Common myeloid progenitor, CD34-positive (primary cell): ENCODE results near the gene ANKRD23.
A peak's percentile ranks its signal among the peaks of the same experiment; 100 is the strongest.

Source experiments
- CTCF ChIA-PET: fragments of 350-600 bp; sonication (Branson Sonifier 250); formaldehyde crosslinking; loops from one replicate; lab custom pipeline; 2021; ENCODE audit warnings: antibody characterized with exemption; lab: Charles Lee
- POLR2A ChIA-PET: fragments of 350-600 bp; sonication (Branson Sonifier 250); formaldehyde crosslinking; loops from one replicate; lab custom pipeline; 2021; ENCODE audit warnings: antibody characterized with exemption; lab: Charles Lee
- DNase-seq, 3 donors: peaks; one replicate each; pipeline versions ENCODE4 v3.0.0 to v3.0.0-alpha.2; 2013
- H3K27ac ChIP-seq, 2 experiments: 1 replicate in 1 of 2; 2 replicates in 1 of 2; pipeline ENCODE4 v1.7.0; 2013; ENCODE audit warnings: inconsistent platforms in 2 of 2, low read length in 2 of 2, mild to moderate bottlenecking in 2 of 2, low read depth in 1 of 2, moderate library complexity in 1 of 2; ENCODE audit not compliant: severe bottlenecking in 2 of 2, insufficient read depth in 1 of 2, poor library complexity in 1 of 2
- H3K27me3 ChIP-seq, 5 experiments: replicated peaks in 2 of 5; 1 replicate in 3 of 5; 2 replicates in 2 of 5; pipeline versions ENCODE4 v1.6.1 to v1.7.0; 2013; ENCODE audit warnings: low read length in 4 of 5, mild to moderate bottlenecking in 2 of 5, moderate library complexity in 2 of 5, inconsistent platforms in 1 of 5; ENCODE audit not compliant: insufficient read depth in 5 of 5, control insufficient read depth in 4 of 5
- H3K36me3 ChIP-seq, 4 experiments: 1 replicate in 2 of 4; 2 replicates in 2 of 4; pipeline versions ENCODE4 v1.6.1 to v1.7.0; 2013; ENCODE audit warnings: low read length in 3 of 4, control low read depth in 1 of 4, mild to moderate bottlenecking in 1 of 4; ENCODE audit not compliant: control insufficient read depth in 4 of 4, insufficient read depth in 4 of 4
- H3K4me1 ChIP-seq, 4 experiments: 1 replicate in 3 of 4; 2 replicates in 1 of 4; pipeline versions ENCODE4 v1.6.1 to v1.7.1; 2013; ENCODE audit warnings: low read length in 3 of 4, mild to moderate bottlenecking in 3 of 4, control low read depth in 1 of 4, inconsistent platforms in 1 of 4, moderate library complexity in 1 of 4; ENCODE audit not compliant: control insufficient read depth in 4 of 4, insufficient read depth in 4 of 4; ENCODE audit errors: control extremely low read depth in 1 of 4
- H3K4me3 ChIP-seq, 7 experiments: 1 replicate in 4 of 7; 2 replicates in 3 of 7; pipeline versions ENCODE4 v1.5.1 to v1.7.0; 2013; ENCODE audit warnings: mild to moderate bottlenecking in 7 of 7, low read length in 6 of 7, moderate library complexity in 6 of 7, inconsistent platforms in 2 of 7, low read depth in 2 of 7, control low read depth in 1 of 7; ENCODE audit not compliant: insufficient read depth in 4 of 7, control insufficient read depth in 1 of 7; ENCODE audit errors: extremely low read depth in 1 of 7
- H3K9me3 ChIP-seq, 5 experiments: 1 replicate in 4 of 5; 2 replicates in 1 of 5; pipeline versions ENCODE4 v1.6.1 to v1.7.1; 2013; ENCODE audit warnings: low read length in 4 of 5, mild to moderate bottlenecking in 2 of 5, inconsistent platforms in 1 of 5, low read depth in 1 of 5, moderate library complexity in 1 of 5; ENCODE audit not compliant: control insufficient read depth in 4 of 5, insufficient read depth in 2 of 5; ENCODE audit errors: control extremely low read depth in 1 of 5
- WGBS: methylation state at CpG from one replicate; pipeline ENCODE4 v1.1.5; 2013; ENCODE audit not compliant: insufficient coverage; 5-methylcytosine and 5-hydroxymethylcytosine counted together

Gene ANKRD23

DNA sequence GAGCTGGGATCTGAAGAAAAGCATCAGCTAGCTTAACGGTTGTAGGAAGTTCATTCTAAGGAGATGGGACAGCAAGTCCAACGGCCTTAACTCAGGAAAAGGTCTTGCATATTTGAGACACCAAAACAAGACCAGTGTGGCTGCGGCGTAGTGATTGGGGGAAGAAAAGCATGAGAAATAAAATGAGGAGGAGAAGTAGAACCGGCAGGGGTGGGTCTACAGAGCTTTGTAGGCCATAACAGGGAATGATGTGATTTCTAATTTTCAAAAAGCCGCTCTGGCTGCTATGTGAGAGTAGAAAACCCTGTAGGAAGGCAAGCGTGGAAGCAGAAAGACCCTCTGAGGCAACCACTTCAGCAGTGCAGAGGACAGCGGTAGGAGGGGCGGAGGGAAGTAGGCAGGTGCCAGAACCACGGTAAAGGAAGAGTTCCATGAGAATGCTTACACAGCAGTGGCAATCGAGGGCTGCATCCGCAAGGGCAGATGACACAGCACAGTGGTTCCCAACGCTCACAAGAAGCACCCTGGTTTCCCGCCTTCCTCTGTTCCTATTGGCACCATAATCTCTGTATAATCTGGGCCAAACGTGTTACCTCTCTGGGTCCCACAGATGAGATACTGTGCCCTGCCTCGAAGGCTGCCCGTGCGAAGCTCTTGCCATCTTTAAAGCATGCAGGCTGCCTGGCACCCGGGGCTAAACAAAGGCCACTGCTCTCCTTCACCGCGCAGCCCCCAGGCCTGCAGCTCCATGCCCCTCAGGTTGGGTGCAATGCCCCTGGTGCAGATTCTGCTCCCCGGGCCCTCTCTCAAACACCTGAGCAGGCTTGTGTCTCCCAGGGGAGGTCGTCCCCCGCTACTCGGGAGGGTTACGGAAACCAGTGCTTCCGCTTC lies 13.2 kb upstream of the ANKRD23 start:
- Histone ChIP-seq H3K27me3 (no peaks in the 10 kb centered on the region), H3K4me1 (peaks cover 2 to 44% (median 43%) of the 10 kb centered on the region in 4 experiments), H3K9me3 (no peaks in the 10 kb centered on the region), H3K27ac (peak overlapping the region in 1 of 2 experiments; percentile 76), H3K36me3 (peaks cover 3 to 35% (median 25%) of the 10 kb centered on the region in 4 experiments), H3K4me3 (peak overlapping the region; percentile 49 to 82 (median 69))
- POLR2A ChIA-PET: interaction anchor here (0.6 to 1.0 kb wide), 5 partner anchors 13 to 97 kb away, joined by 3 to 5 read pairs (median 4); partner anchors contain the start of gene ANKRD23
- WGBS: 11% methylated on average over 25 of the region's 27 CpGs
- peak in 2 of 3 donors; percentile 67 for DNase-seq
- CTCF ChIA-PET: interaction anchor here (0.5 to 3.7 kb wide), 33 partner anchors 9 to 255 kb away, joined by 3 to 44 read pairs (median 6); partner anchors contain the start of genes ANKRD36 and CNNM3

DNA sequence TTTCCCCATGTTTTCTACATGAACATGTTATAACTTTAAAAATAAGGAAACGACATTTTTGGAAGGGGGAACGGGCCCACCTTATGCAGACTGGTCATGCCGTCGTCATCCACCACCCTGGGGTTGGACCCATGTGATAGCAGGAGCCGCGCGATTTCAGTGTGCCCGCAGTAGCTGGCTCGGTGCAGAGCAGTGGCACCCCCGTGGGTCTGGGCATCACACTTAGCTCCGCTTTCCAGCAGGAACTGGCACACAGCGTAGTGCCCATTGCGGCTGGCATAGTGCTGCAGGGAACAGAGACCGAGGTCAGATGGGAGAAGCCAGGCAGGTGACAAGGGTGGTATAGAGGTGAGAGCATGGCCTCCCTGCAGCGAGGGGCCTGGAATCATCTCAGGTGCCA lies 9.5 kb upstream of the ANKRD23 start:
- peaks cover 2 to 18% (median 16%) of the 10 kb centered on the region in 4 experiments for H3K4me1 ChIP-seq
- H3K4me3 ChIP-seq: no peak overlapping the region
- no peak for DNase-seq
- H3K36me3 ChIP-seq: peaks cover 11 to 45% (median 29%) of the 10 kb centered on the region in 4 experiments
- ChIA-PET POLR2A (interaction anchor here (0.6 kb wide), 1 partner anchor 256 kb away, joined by 4 read pairs; no protein-coding TSS in a partner anchor), CTCF (interaction anchor here (1.0 kb wide), 1 partner anchor 98 kb away, joined by 3 read pairs; no protein-coding TSS in a partner anchor)
- no peaks in the 10 kb centered on the region for H3K9me3 ChIP-seq
- 97% methylated on average over 15 of the region's 15 CpGs for WGBS
- H3K27ac ChIP-seq: no peak overlapping the region
- no peaks in the 10 kb centered on the region for H3K27me3 ChIP-seq

DNA sequence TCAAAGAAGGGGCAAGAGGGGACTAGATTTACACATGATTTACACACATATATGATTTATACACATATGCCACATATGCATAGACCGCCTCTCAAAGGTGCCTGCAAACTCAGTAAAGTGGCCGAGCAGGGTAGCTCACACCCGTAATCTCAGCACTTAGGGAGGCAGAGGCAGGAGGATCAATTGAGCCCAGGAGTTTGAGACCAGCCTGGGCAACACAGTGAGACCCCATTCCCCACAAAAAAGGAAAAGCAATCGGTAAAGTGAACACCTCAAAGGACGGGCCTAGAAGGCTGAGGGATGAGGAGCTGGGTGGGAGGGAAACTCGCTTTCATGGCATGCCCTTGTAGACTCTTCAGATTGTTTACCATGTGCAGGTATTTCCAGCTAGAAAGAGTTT lies 8.8 kb upstream of the ANKRD23 start:
- H3K27me3 ChIP-seq: no peaks in the 10 kb centered on the region
- H3K4me1 ChIP-seq: peaks cover 2 to 19% (median 16%) of the 10 kb centered on the region in 4 experiments
- no peak overlapping the region for H3K27ac ChIP-seq
- peaks cover 11 to 49% (median 32%) of the 10 kb centered on the region in 4 experiments for H3K36me3 ChIP-seq
- H3K9me3 ChIP-seq: no peaks in the 10 kb centered on the region
- no peak for DNase-seq
- WGBS: 96% methylated on average over 5 of the region's 6 CpGs
- H3K4me3 ChIP-seq: no peak overlapping the region
- CTCF ChIA-PET: interaction anchor here (0.8 to 2.5 kb wide), 5 partner anchors 11 to 107 kb away, joined by 3 to 9 read pairs (median 3); no protein-coding TSS in a partner anchor
- POLR2A ChIA-PET: interaction anchor here (0.6 kb wide), 1 partner anchor 256 kb away, joined by 4 read pairs; no protein-coding TSS in a partner anchor

DNA sequence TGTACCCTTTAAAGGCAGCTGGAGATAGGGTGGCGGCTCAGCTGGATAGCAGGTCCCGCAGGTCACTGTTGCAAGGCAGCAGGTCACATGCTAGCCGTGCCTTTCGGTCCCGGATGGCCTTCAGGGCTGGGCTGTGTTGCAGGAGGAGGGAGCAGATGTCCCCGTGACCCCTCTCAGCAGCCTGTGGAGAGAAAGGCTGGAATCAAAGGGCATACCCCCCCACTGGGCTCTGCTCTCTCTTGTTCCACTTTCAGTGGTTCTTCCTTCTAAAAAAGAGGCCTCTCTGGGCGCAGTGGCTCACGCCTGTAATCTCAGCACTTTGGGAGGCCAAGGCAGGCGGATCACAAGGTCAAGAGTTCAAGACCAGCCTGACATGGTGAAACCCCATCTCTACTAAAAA lies 4.4 kb upstream of the ANKRD23 start:
- peaks cover 0 to 4% (median 0%) of the 10 kb centered on the region in 4 experiments for H3K4me1 ChIP-seq
- no peaks in the 10 kb centered on the region for H3K9me3 ChIP-seq
- DNase-seq: no peak
- ChIA-PET CTCF (interaction anchor here (1.1 kb wide), 1 partner anchor 9 kb away, joined by 5 read pairs; the partner anchor contains the start of gene ANKRD39), POLR2A (no interaction called here)
- peaks cover 12 to 51% (median 32%) of the 10 kb centered on the region in 4 experiments for H3K36me3 ChIP-seq
- H3K4me3 ChIP-seq: no peak overlapping the region
- H3K27ac ChIP-seq: no peak overlapping the region
- H3K27me3 ChIP-seq: no peaks in the 10 kb centered on the region
- 92% methylated on average over 8 of the region's 9 CpGs for WGBS

DNA sequence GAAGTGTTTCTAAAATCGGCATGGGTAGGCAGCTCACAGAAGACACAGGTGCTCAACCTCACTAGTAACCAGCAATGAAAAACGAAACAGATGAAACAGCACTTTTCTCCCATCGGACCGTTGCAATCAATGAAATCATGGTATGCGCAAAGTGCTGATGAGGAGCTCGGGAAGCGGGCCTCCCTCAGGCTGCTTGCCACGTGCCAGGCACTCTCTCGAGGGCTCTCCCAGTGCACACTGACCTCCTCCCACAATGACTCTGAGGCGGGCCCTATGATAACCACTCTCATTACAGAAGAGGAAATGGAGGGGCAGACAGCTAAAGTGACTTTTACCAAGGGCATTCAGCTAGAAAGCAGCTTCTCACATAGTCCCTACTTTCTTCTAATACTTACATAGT lies 3.8 kb upstream of the ANKRD23 start:
- H3K27ac ChIP-seq: no peak overlapping the region
- H3K36me3 ChIP-seq: peaks cover 12 to 44% (median 26%) of the 10 kb centered on the region in 4 experiments
- no peaks in the 10 kb centered on the region for H3K27me3 ChIP-seq
- ChIA-PET POLR2A (no interaction called here), CTCF (interaction anchor here (0.8 to 1.1 kb wide), 2 partner anchors 10 to 114 kb away, joined by 3 to 5 read pairs; partner anchors contain the start of gene ANKRD39)
- H3K9me3 ChIP-seq: no peaks in the 10 kb centered on the region
- WGBS: 95% methylated on average over 10 of the region's 10 CpGs
- DNase-seq: no peak
- peaks cover 0 to 4% (median 0%) of the 10 kb centered on the region in 4 experiments for H3K4me1 ChIP-seq
- no peak overlapping the region for H3K4me3 ChIP-seq

DNA sequence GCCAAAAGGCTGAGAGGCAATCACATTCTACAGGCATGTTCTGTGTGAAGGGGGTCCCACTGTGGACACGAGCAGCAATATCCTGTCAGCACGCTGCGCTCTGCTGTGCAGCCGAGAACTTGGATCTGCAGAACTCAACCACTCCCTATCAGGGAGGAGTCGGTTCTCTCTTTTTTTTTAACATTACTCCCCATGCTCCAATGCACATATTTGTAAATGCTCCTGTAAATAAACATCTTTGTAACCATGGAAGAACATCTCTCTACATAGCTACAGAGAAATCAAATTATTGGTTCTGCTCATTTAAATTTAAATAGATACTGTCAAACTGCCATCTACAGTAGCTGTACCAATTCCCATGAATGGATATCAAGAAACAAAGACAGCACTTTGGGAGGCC lies 3.0 kb upstream of the ANKRD23 start:
- H3K27ac ChIP-seq: no peak overlapping the region

More for the DNA sequence above, 3.0 kb upstream of the ANKRD23 start:
- POLR2A ChIA-PET: no interaction called here
- no peaks in the 10 kb centered on the region for H3K9me3 ChIP-seq
- CTCF ChIA-PET: interaction anchor here (0.8 kb wide), 1 partner anchor 114 kb away, joined by 3 read pairs; no protein-coding TSS in a partner anchor
- H3K4me1 ChIP-seq: peaks cover 0 to 4% (median 0%) of the 10 kb centered on the region in 4 experiments
- H3K4me3 ChIP-seq: no peak overlapping the region
- peaks cover 11 to 41% (median 23%) of the 10 kb centered on the region in 4 experiments for H3K36me3 ChIP-seq
- no peak for DNase-seq
- WGBS: 96% methylated on average over 5 of the region's 5 CpGs
- no peaks in the 10 kb centered on the region for H3K27me3 ChIP-seq
